AG09319 (cell line): ENCODE measurements around the gene STARD8.

ENCODE experiments used
- DNase-seq: peaks from one replicate; pipeline ENCODE4 v3.0.0-alpha.2; 2010; ENCODE audit warnings: low read depth; ENCODE audit errors: extremely low read depth
- CTCF ChIP-seq: IDR thresholded peaks from 2 replicates; pipeline ENCODE4 v1.5.1; 2011; ENCODE audit warnings: low read depth, mild to moderate bottlenecking, inconsistent platforms, low read length, moderate library complexity

STARD8 gene

GRCh38 chrX:68710870-68711576 lies 63.6 kb downstream of the STARD8 start:
- TF ChIP-seq CTCF, result peak; percentile 59
- DNase-seq, result peak; percentile 12

- TF ChIP-seq CTCF, result no peak
- DNase-seq, result no peak
These were observed 64.4 kb downstream of the STARD8 start for GRCh38 chrX:68711845-68712244.

GRCh38 chrX:68714856-68715255 lies 67.4 kb downstream of the STARD8 start:
- TF ChIP-seq CTCF, result no peak
- no peak for DNase-seq

- TF ChIP-seq CTCF, result no peak
- no peak for DNase-seq
These were observed 69.7 kb downstream of the STARD8 start for GRCh38 chrX:68717196-68717595.

GRCh38 chrX:68717663-68718442 lies 70.4 kb downstream of the STARD8 start:
- no peak for DNase-seq
- TF ChIP-seq CTCF, result no peak

- no peak for DNase-seq
- TF ChIP-seq CTCF, result no peak
These were observed 71.0 kb downstream of the STARD8 start for GRCh38 chrX:68718443-68718820.

GRCh38 chrX:68719181-68719903 lies 71.9 kb downstream of the STARD8 start:
- no peak for DNase-seq
- no peak for TF ChIP-seq CTCF
